ENCODE measurements around the gene ARHGAP35.

- TF ChIP-seq TAF1 (IDR thresholded peaks at IDR 0.05; ENCODE audit: borderline replicate concordance, low read depth, low read length) (no peak), CTCF (IDR thresholded peaks at IDR 0.05 in 2 of 3, conservative IDR thresholded peaks at IDR 0.05 in 1 of 3; ENCODE audit: control insufficient read depth in 2 of 3, extremely low read depth in 1 of 3, insufficient read depth in 1 of 3, low read depth in 3 of 3, low read length in 3 of 3) (no peak), MYC (IDR thresholded peaks at IDR 0.05; ENCODE audit: insufficient read depth, insufficient read length, insufficient replicate concordance, low read length, severe bottlenecking) (no peak), POLR2A (IDR thresholded peaks at IDR 0.05; ENCODE audit: low read depth, low read length) (no peak), FOS (IDR thresholded peaks at IDR 0.05; ENCODE audit: borderline replicate concordance, extremely low read depth, insufficient read length) (no peak), DPF2 (IDR thresholded peaks at IDR 0.05) (no peak), STAT1 (conservative IDR thresholded peaks at IDR 0.05) (no peak), POU2F2 (IDR thresholded peaks at IDR 0.05; ENCODE audit: borderline replicate concordance, low read depth, low read length) (no peak), TCF12 (IDR thresholded peaks at IDR 0.05; ENCODE audit: low read depth, low read length) (no peak), ELK1 (IDR thresholded peaks at IDR 0.05; ENCODE audit: low read depth, low read length) (no peak), JUNB (IDR thresholded peaks at IDR 0.05) (no peak), CEBPB (IDR thresholded peaks at IDR 0.05; ENCODE audit: borderline replicate concordance in 1 of 2, low read depth in 2 of 2, low read length in 2 of 2) (no peak), SRF (IDR thresholded peaks at IDR 0.05; ENCODE audit: low read depth in 2 of 2, low read length in 2 of 2) (no peak)
Observed at GRCh38 chr19:46830864-46831263, 29.9 kb upstream of the ARHGAP35 start.

Data from GM12878 (cell line).